Cardiac septum (tissue), 1 donor: ENCODE data around the gene PNLIP. TPM values are rescaled to one million over a fixed set of nuclear protein-coding genes. Genes with fewer than 3 reads are reported as not detected.

Experiments used
- DNase-seq: peaks from one replicate; pipeline ENCODE4 v3.0.0-alpha.2; 2020; ENCODE audit warnings: low spot score
- intact Hi-C: fragments of 100-400 bp; cut with DNase I; formaldehyde crosslinking; loops from one replicate; pipeline ENCODE4 v1.14.0; 2022
- total RNA-seq: library from RNA; stranded (reverse); fragmentation: NEBNext Ultra II Directional; extraction: Animal tissue kit (Norgen Biotek cat#: 25700); gene quantifications from one replicate; pipeline ENCODE4 v1.2.1, GENCODE V29; 2021
- donor health status: DM: no; HTN: no; CAD: no.

Gene PNLIP
- total RNA-seq, 1 donor from 2014 or later: not detected

DNA sequence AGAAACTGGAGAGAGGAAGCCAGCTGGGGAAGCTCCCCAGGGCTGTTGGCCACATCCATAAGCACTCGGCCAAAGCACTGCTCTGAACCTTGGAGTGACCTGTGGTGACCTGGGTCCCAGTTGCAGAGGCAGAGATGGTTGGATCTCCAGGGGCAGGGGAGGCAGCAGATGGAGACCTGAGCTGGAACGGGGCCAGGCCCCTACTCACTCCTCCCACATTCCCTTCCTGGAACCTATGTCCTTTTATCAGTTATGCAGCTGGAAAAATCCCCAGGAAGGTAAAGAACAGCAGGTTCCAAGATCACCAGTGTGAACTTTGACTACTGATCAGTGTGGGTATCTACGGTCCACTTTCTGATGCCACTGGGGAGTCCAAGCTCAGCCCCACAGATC lies 65.4 kb downstream of the PNLIP start:
- intact Hi-C loops: no loop called here

GRCh38 chr10:116612107-116612769 lies 66.5 kb downstream of the PNLIP start:
- no peak for DNase-seq
- intact Hi-C loops: no loop called here

More for the DNA sequence above, 65.4 kb downstream of the PNLIP start:
- DNase-seq: no peak

- DNase-seq: no peak
- intact Hi-C loops: no loop called here
Measured at GRCh38 chr10:116613471-116613870, 67.7 kb downstream of the PNLIP start.

DNA sequence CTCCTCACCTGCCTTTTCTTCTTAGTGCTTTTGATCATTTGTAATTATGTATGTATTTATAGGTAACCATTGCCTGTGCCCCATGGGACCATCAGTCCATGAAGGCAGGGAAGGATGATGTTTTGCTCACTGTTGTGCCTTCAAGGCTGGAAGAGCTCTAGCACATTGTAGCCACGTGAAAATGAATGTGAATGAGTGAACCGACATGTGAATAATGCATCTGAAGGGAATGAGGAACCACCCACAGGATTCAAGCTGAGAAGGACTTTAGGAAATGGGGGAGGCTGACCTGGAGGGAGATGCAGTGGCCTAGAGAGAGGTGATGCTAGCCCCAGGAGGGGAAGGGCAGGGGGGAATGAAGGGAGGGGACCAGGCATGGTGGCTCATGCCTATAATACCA lies 69.1 kb downstream of the PNLIP start:
- intact Hi-C loops: no loop called here

DNA sequence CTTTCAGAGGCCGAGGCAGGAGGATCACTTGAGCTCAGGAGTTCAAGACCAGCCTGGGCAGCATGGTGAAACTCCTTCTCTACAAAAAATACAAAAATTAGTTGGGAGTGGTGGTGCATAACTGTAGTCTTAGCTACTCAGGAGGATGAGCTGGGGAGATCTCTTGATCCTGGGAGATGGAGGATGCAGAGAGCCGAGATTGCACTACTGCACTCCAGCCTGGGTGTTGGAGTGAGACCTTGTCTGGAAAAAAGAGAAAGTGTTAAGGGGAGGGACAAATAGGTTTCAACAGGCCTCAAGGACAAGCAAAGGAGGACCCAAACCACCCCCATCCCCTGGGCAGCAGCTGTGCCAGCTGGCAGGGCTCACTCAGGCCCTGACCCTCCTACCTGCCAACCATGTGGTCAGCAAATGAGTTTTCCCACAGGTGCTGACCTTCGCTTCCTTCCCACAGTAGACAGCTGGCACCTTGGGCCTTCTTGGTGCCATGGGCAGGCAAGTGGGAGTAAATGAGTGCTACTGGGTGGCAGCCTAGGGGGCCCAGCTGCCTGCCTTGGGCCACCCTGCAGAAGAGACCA lies 69.6 kb downstream of the PNLIP start:
- DNase-seq: no peak
- intact Hi-C loops: no loop called here

More for the DNA sequence above, 69.1 kb downstream of the PNLIP start:
- DNase-seq: no peak

Other genes starting within 250 kb of the PNLIP start
- not detected for gene CCDC172, start 221.5 kb upstream of the PNLIP start, total RNA-seq
- not detected for gene PNLIPRP3, start 118.1 kb upstream of the PNLIP start, total RNA-seq
- not detected for gene PNLIPRP1, start 45.0 kb downstream of the PNLIP start, total RNA-seq
- not detected for gene PNLIPRP2, start 75.0 kb downstream of the PNLIP start, total RNA-seq
- gene HSPA12A, start 196.6 kb downstream of the PNLIP start, total RNA-seq: 8.1 TPM